ENCODE data around the gene CDK10. TPM values are rescaled to one million over a fixed set of nuclear protein-coding genes. Genes with fewer than 3 reads are reported as not detected.

The CDK10 gene
- total RNA-seq, 1 experiment from 2014 or later = 98.0 TPM

- Histone ChIP-seq H3K27me3 (replicated peaks; ENCODE audit: insufficient read depth, low read depth, low read length, poor library complexity) (no peaks in the 10 kb centered on the region), H3K4me1 (ENCODE audit: insufficient read depth, low read length, poor library complexity, severe bottlenecking) (no peaks in the 10 kb centered on the region), H3K9me3 (ENCODE audit: low read depth, low read length, poor library complexity, severe bottlenecking) (no peaks in the 10 kb centered on the region), H3K36me3 (ENCODE audit: insufficient read depth, low read length, poor library complexity, severe bottlenecking) (peaks cover 80% of the 10 kb centered on the region), H3K4me3 (ENCODE audit: low read depth, low read length, poor library complexity, severe bottlenecking) (no peak overlapping the region), H3K27ac (ENCODE audit: low read depth, low read length, poor library complexity, severe bottlenecking) (no peak overlapping the region)
- POLR2A ChIA-PET (ENCODE audit: low non-redundant PET) = no interaction called here
- DNase-seq (ENCODE audit: low spot score) = no peak
- intact Hi-C loops (cut with micrococcal nuclease; ENCODE audit: unreplicated experiment) = no loop called here
- CTCF ChIA-PET = no interaction called here
- no TSS peak for BruUV-seq (replicated peaks)
- TF ChIP-seq, protein P1, sequence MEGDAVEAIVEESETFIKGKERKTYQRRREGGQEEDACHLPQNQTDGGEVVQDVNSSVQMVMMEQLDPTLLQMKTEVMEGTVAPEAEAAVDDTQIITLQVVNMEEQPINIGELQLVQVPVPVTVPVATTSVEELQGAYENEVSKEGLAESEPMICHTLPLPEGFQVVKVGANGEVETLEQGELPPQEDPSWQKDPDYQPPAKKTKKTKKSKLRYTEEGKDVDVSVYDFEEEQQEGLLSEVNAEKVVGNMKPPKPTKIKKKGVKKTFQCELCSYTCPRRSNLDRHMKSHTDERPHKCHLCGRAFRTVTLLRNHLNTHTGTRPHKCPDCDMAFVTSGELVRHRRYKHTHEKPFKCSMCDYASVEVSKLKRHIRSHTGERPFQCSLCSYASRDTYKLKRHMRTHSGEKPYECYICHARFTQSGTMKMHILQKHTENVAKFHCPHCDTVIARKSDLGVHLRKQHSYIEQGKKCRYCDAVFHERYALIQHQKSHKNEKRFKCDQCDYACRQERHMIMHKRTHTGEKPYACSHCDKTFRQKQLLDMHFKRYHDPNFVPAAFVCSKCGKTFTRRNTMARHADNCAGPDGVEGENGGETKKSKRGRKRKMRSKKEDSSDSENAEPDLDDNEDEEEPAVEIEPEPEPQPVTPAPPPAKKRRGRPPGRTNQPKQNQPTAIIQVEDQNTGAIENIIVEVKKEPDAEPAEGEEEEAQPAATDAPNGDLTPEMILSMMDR (conservative IDR thresholded peaks at IDR 0.05; ENCODE audit: low read depth, low read length) = no peak
- TF ChIP-seq EZH2 (IDR thresholded peaks at IDR 0.05; ENCODE audit: borderline replicate concordance, low read depth, low read length, poor library complexity, severe bottlenecking) = no peak
These were observed 58.3 kb downstream of the CDK10 start for GRCh38 chr16:89744813-89745212.

Other genes starting within 250 kb of the CDK10 start
- 217 and 248 TPM in 2 replicates for gene ANKRD11, start 196.1 kb upstream of the CDK10 start, total RNA-seq (2021)
- gene SPG7, start 178.3 kb upstream of the CDK10 start, total RNA-seq (2021) = 100 and 113 TPM in 2 replicates
- gene RPL13, start 126.0 kb upstream of the CDK10 start, total RNA-seq (2021) = 2,140 and 2,205 TPM in 2 replicates
- gene CPNE7, start 110.9 kb upstream of the CDK10 start, total RNA-seq (2021) = 108 and 109 TPM in 2 replicates
- 0.49 and 0.52 TPM in 2 replicates for gene DPEP1, start 73.0 kb upstream of the CDK10 start, total RNA-seq (2021)
- 104 and 110 TPM in 2 replicates for gene CHMP1A, start 29.0 kb upstream of the CDK10 start, total RNA-seq (2021)
- 39.1 and 46.7 TPM in 2 replicates for gene SPATA33, start 28.9 kb upstream of the CDK10 start, total RNA-seq (2021)
- gene SPATA2L, start 15.0 kb downstream of the CDK10 start, total RNA-seq (2021) = 15.8 and 19.1 TPM in 2 replicates
- 3.4 and 5.6 TPM in 2 replicates for gene VPS9D1, start 34.2 kb downstream of the CDK10 start, total RNA-seq (2021)
- 37.2 and 37.3 TPM in 2 replicates for gene ZNF276, start 34.8 kb downstream of the CDK10 start, total RNA-seq (2021)
- gene FANCA, start 130.0 kb downstream of the CDK10 start, total RNA-seq (2021) = 198 and 207 TPM in 2 replicates
- gene SPIRE2, start 141.8 kb downstream of the CDK10 start, total RNA-seq (2021) = 18.9 and 20.6 TPM in 2 replicates
- 190 and 202 TPM in 2 replicates for gene TCF25, start 186.9 kb downstream of the CDK10 start, total RNA-seq (2021)
- gene MC1R, start 232.2 kb downstream of the CDK10 start, total RNA-seq (2021) = 13.4 and 16.6 TPM in 2 replicates
- 273 and 297 TPM in 2 replicates for gene TUBB3, start 236.7 kb downstream of the CDK10 start, total RNA-seq (2021)

All from A673 (cell line).